PC-9 (cell line): Measurements from ENCODE around the gene CENPB.

Experiments
- EZH2 ChIP-seq: fragments of 200-600 bp; sonication (generic); IDR thresholded peaks from 2 replicates; pipeline ENCODE4 v1.8.0; 2017; ENCODE audit warnings: antibody characterized with exemption, low read depth
- TF ChIP-seq, protein P1 (sequence below): fragments of 200-600 bp; sonication (generic); conservative IDR thresholded peaks from 2 replicates; pipeline ENCODE4 v1.6.1; 2017; ENCODE audit warnings: mixed run types, antibody characterized with exemption, mild to moderate bottlenecking, moderate library complexity

DNA sequence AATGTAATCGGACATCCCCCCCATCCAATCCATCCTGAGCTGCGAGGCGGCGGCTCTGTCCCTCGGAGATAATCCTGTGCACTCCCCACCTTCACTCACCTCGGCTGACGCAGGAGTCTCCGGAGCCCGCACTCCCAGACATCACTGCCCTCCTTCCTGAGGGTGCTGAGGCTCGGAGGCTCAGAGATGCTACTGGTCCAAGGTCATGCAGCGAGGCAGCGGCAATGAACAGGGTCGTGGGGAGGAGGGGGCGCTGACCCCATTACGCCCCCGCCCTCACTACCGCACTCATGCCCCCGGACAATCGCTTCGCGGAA is 19.5 kb downstream of the CENPB start:
- no peak for TF ChIP-seq EZH2
- TF ChIP-seq, protein P1, sequence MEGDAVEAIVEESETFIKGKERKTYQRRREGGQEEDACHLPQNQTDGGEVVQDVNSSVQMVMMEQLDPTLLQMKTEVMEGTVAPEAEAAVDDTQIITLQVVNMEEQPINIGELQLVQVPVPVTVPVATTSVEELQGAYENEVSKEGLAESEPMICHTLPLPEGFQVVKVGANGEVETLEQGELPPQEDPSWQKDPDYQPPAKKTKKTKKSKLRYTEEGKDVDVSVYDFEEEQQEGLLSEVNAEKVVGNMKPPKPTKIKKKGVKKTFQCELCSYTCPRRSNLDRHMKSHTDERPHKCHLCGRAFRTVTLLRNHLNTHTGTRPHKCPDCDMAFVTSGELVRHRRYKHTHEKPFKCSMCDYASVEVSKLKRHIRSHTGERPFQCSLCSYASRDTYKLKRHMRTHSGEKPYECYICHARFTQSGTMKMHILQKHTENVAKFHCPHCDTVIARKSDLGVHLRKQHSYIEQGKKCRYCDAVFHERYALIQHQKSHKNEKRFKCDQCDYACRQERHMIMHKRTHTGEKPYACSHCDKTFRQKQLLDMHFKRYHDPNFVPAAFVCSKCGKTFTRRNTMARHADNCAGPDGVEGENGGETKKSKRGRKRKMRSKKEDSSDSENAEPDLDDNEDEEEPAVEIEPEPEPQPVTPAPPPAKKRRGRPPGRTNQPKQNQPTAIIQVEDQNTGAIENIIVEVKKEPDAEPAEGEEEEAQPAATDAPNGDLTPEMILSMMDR, result no peak
